GM18907 (cell line): ENCODE results near the gene SEC11C.

Experiments
- ATAC-seq: cut with Tn5 transposase; IDR thresholded peaks from one replicate; pipeline ENCODE4 v1.9.1; 2021; ENCODE audit warnings: mild to moderate bottlenecking, moderate library complexity; ENCODE audit not compliant: unreplicated experiment

SEC11C gene

GRCh38 chr18:59143441-59143840 is 3.8 kb downstream of the SEC11C start:
- ATAC-seq, result no peak

GRCh38 chr18:59144483-59144882 is 4.8 kb downstream of the SEC11C start:
- no peak for ATAC-seq

- no peak for ATAC-seq
These were observed 5.4 kb downstream of the SEC11C start for GRCh38 chr18:59145055-59145454.

DNA sequence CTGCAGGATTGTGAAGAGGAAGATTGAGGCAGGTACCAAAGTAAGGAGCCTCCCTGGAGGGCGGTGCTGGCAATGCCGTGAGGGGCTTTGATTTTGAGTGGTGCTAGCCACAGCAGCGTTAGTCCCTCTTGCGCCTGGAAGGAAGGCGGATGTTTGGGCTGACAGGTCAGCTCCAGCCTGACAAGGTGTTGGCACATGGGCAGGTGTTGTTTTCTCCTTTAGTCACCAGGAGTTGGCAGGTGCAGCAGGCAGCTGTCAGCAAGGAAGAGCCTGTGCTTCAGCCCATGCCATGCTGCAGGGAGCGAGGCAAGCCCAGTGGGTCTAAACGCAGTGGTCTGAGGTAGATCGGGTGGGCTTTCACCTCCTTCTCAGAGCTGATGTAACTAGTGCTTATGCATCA is 8.5 kb downstream of the SEC11C start:
- ATAC-seq, result no peak

DNA sequence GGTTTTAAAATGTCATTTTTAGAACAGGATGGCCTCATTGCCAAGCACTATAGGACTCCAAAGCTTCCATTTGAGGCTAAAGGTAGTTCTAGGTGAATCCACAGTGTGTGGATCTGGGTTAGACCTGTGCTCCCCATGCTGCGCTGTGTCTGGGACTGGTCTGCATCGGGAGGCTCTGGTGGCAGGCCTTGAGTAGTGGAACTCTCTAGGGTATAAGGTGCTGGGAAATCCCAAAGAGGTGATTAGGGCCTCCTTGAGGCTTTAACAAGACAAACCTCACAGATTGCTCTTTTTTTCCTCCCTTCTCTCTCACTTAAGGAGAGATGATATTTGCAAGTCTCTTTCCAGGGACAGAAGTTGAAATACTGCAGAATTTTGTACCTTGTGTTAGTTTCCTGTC is 9.3 kb downstream of the SEC11C start:
- no peak for ATAC-seq

GRCh38 chr18:59149416-59149815 is 9.7 kb downstream of the SEC11C start:
- no peak for ATAC-seq

GRCh38 chr18:59150236-59150635 is 10.6 kb downstream of the SEC11C start:
- no peak for ATAC-seq

DNA sequence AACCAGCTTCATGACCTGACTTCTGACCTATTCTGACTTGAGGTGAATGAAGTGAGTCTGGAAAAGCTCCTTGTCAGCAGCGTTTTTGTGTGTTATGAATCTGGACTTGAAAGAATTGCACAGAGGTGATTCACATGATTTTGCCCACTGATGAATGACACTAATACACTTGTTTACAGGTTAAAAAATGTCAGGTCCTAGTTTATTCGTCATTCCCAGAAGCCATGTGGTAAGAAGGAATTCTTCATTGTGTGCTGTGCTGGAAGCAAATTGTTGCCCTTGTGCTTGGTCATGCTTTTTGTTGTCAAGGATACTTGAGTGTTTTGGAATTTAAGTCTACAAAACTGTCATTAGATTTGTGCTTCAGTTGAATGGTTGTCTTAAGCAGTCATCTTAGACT is 15.5 kb downstream of the SEC11C start:
- no peak for ATAC-seq

- no peak for ATAC-seq
These were observed 16.6 kb downstream of the SEC11C start for GRCh38 chr18:59156316-59156715.

GRCh38 chr18:59159265-59159664 is 19.6 kb downstream of the SEC11C start:
- ATAC-seq, result no peak

- no peak for ATAC-seq
These were observed 20.3 kb downstream of the SEC11C start for GRCh38 chr18:59159986-59160385.

DNA sequence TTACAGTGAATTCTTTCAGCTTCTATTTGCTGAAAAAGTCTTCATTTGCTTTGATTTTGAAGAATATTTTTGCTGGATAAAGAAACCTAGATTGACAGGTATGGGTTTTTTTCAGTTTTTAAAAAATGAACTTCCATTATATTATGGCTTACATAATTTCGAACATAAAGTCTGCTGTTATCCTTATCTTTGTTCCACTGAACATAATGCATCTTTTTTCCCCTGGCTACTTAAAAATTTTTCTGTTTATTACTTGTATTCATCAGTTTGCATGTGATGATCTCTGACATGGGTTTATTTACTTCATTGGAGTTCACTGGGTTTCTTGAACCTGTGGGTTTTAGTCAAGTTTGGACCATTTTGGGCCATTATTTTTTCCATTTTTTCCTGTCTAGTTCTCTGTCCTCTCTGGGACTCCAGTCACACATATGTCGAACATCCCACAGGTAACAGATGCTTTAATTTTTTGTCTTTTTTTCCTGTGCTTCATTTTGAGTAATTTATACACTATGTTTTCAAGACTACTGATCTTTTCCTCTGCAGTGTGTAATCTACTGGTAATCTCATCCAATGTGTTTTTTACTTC is 33.1 kb downstream of the SEC11C start:
- no peak for ATAC-seq

GRCh38 chr18:59177485-59177884 is 37.8 kb downstream of the SEC11C start:
- no peak for ATAC-seq

DNA sequence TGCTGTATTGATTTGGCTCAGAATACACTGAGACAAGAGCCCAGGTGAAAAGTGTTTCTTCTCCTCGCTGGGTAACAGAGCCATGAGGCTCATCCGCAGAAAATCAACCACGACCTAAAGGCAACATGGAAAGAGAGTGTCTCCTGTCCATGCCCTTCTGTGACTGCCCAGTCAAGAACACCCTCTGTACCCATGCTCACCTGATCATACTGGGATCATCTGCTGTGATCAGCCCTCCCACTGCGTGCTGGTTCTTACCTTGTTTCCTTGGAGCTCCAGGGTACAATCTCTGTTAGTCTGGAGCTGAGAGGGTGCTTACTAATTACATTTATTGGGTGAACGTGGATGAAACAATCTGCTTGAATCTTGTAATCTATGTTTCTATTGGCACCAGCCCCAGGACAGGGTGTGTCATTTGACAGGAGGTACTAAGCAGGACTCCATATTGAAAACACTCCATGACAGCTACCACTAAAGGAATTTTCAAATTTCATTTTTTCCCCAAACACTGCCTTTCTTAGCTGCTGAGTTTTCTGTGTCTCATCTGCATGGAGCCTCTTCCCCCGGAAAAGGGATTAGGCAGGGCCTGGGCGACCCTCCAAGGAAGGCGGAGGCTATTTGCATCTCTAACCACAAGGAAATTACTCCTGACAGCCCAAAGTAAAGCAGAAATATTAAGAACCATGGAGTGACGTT is 40.6 kb downstream of the SEC11C start:
- ATAC-seq, result no peak

GRCh38 chr18:59182673-59183072 is 43.0 kb downstream of the SEC11C start:
- ATAC-seq, result no peak

- no peak for ATAC-seq
These were observed 49.3 kb downstream of the SEC11C start for GRCh38 chr18:59189008-59189407.

- no peak for ATAC-seq
These were observed 50.1 kb downstream of the SEC11C start for GRCh38 chr18:59189746-59190145.

DNA sequence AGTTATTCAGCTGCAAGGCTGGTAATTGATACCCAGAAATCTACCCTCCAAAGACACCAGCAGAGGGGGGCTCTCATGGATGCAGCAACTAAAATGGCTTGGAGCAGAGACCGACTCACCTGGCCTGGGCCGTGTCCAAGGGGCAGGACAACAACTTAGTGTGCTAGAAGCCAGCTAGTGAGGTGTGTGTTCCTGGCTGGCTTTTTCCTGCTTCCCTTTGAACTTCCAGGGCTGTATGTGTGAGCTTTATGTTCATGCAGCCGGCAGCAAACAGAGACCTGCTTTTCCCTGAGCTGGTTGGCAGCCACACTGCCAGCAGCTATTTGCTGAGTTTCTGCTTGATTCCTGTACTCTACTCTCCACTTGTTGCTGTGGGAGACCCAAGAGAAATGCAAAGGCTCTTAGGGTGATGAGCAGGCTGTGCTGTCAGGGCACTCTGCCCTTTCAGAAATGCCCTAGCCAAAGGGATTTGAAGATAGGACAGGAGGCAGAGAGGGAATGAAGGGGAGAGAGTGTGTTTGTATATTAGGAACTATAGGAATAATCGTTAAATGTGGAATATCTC is 56.6 kb downstream of the SEC11C start:
- no peak for ATAC-seq

- no peak for ATAC-seq
These were observed 58.0 kb downstream of the SEC11C start for GRCh38 chr18:59197636-59198035.

GRCh38 chr18:59198215-59198614 is 58.5 kb downstream of the SEC11C start:
- no peak for ATAC-seq

DNA sequence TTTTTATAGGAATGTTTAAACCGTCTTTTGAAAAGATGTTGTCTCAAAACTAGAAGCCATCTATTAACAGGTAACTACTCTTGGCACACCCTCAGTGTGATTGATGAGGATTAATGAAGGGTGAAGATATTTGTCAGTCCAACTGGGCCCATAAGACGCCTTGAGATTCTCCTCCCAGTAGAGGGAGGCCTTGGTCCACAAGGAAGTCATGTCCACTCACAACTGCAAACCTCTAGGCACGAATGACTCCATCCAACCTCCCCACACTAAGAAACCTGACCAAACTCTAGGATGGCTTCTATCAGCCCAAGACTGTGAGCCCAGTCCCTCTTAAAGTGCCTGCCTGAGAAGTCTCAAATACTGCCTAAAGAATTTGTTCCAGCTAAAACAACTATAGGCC is 61.1 kb downstream of the SEC11C start:
- ATAC-seq, result no peak

GRCh38 chr18:59202258-59202820 is 62.7 kb downstream of the SEC11C start:
- ATAC-seq, result no peak
